GM19023 (cell line): ENCODE measurements around the gene IL18RAP.

Experiments
- ATAC-seq: cut with Tn5 transposase; IDR thresholded peaks from one replicate; pipeline ENCODE4 v1.9.1; 2021; ENCODE audit warnings: mild to moderate bottlenecking, moderate library complexity; ENCODE audit not compliant: unreplicated experiment

Gene IL18RAP

GRCh38 chr2:102421890-102422759, 835 bp upstream of the IL18RAP start:
- ATAC-seq, result no peak

- ATAC-seq, result no peak
Observed at GRCh38 chr2:102423368-102423767, 408 bp downstream of the IL18RAP start.

GRCh38 chr2:102424754-102425153, 1.8 kb downstream of the IL18RAP start:
- ATAC-seq, result peak; percentile 79

GRCh38 chr2:102425441-102426132, 2.6 kb downstream of the IL18RAP start:
- ATAC-seq, result no peak

GRCh38 chr2:102427249-102427648, 4.3 kb downstream of the IL18RAP start:
- no peak for ATAC-seq

- ATAC-seq, result no peak
Observed at GRCh38 chr2:102428573-102428972, 5.6 kb downstream of the IL18RAP start.

GRCh38 chr2:102432386-102432785, 9.4 kb downstream of the IL18RAP start:
- no peak for ATAC-seq

- no peak for ATAC-seq
Observed at GRCh38 chr2:102433973-102434654, 11.2 kb downstream of the IL18RAP start.

GRCh38 chr2:102434655-102435381, 11.9 kb downstream of the IL18RAP start:
- ATAC-seq, result no peak

- ATAC-seq, result no peak
Observed at GRCh38 chr2:102435741-102436140, 12.8 kb downstream of the IL18RAP start.

- ATAC-seq, result no peak
Observed at GRCh38 chr2:102436323-102436722, 13.4 kb downstream of the IL18RAP start.

GRCh38 chr2:102437122-102437521, 14.2 kb downstream of the IL18RAP start:
- ATAC-seq, result no peak

GRCh38 chr2:102438111-102438510, 15.2 kb downstream of the IL18RAP start:
- no peak for ATAC-seq

GRCh38 chr2:102438578-102438977, 15.6 kb downstream of the IL18RAP start:
- no peak for ATAC-seq

- no peak for ATAC-seq
Observed at GRCh38 chr2:102439065-102439695, 16.2 kb downstream of the IL18RAP start.

GRCh38 chr2:102442967-102443828, 20.2 kb downstream of the IL18RAP start:
- ATAC-seq, result peak; percentile 52

GRCh38 chr2:102444233-102444632, 21.3 kb downstream of the IL18RAP start:
- ATAC-seq, result no peak

- no peak for ATAC-seq
Observed at GRCh38 chr2:102446936-102447335, 24.0 kb downstream of the IL18RAP start.

GRCh38 chr2:102449370-102449974, 26.5 kb downstream of the IL18RAP start:
- no peak for ATAC-seq
